Urothelium cell line (cell line): ENCODE results near the gene CNPY3.

ENCODE experiments used
- DNase-seq: peaks from one replicate; pipeline ENCODE4 v3.0.0; 2011; ENCODE audit warnings: low spot score, mixed read lengths
- FAIRE-seq: peaks from 2 replicates; lab custom pipeline; 2011; peaks lifted over from hg19 to GRCh38; lab: Jason Lieb, UNC

The CNPY3 gene

GRCh38 chr6:42958125-42958524 lies 28.8 kb downstream of the CNPY3 start:
- DNase-seq (no peak), FAIRE-seq (no peak)

GRCh38 chr6:42959917-42960242 lies 30.6 kb downstream of the CNPY3 start:
- DNase-seq (no peak), FAIRE-seq (no peak)

GRCh38 chr6:42960243-42961019 lies 31.2 kb downstream of the CNPY3 start, which contains the start of gene GNMT:
Gene GNMT, plus strand, starts transcription at chr6:42960754. Its CDS starts 14 bp downstream, at chr6:42960768.
- DNase-seq (no peak), FAIRE-seq (no peak)

- DNase-seq: no peak
- FAIRE-seq: no peak
These were observed 31.8 kb downstream of the CNPY3 start for GRCh38 chr6:42961020-42961470.

- FAIRE-seq (no peak), DNase-seq (no peak)
These were observed 32.8 kb downstream of the CNPY3 start for GRCh38 chr6:42962096-42962495.

GRCh38 chr6:42962502-42963178 lies 33.4 kb downstream of the CNPY3 start:
- no peak for FAIRE-seq
- DNase-seq: no peak

GRCh38 chr6:42963179-42963854 lies 34.0 kb downstream of the CNPY3 start:
- FAIRE-seq: no peak
- no peak for DNase-seq

- peak; percentile 47 for DNase-seq
- FAIRE-seq: no peak
These were observed 34.8 kb downstream of the CNPY3 start for GRCh38 chr6:42963855-42964605.

- FAIRE-seq (no peak), DNase-seq (no peak)
These were observed 37.3 kb downstream of the CNPY3 start for GRCh38 chr6:42966571-42966970.

GRCh38 chr6:42967228-42967627 lies 37.9 kb downstream of the CNPY3 start:
- DNase-seq (no peak), FAIRE-seq (no peak)

GRCh38 chr6:42968126-42968701 lies 38.9 kb downstream of the CNPY3 start:
- DNase-seq: no peak
- FAIRE-seq: no peak

GRCh38 chr6:42968783-42969182 lies 39.5 kb downstream of the CNPY3 start:
- DNase-seq (no peak), FAIRE-seq (no peak)

- DNase-seq (no peak), FAIRE-seq (no peak)
These were observed 40.2 kb downstream of the CNPY3 start for GRCh38 chr6:42969431-42969830.

- no peak for DNase-seq
- FAIRE-seq: no peak
These were observed 40.7 kb downstream of the CNPY3 start for GRCh38 chr6:42969934-42970333.

- peak; percentile 53 for DNase-seq
- FAIRE-seq: no peak
These were observed 41.8 kb downstream of the CNPY3 start for GRCh38 chr6:42970871-42971612.

GRCh38 chr6:42971746-42972327 lies 42.6 kb downstream of the CNPY3 start:
- FAIRE-seq (no peak), DNase-seq (no peak)

- no peak for FAIRE-seq
- DNase-seq: no peak
These were observed 44.6 kb downstream of the CNPY3 start for GRCh38 chr6:42973926-42974325.

- DNase-seq (no peak), FAIRE-seq (no peak)
These were observed 45.7 kb downstream of the CNPY3 start for GRCh38 chr6:42974919-42975505.

GRCh38 chr6:42978487-42978838 lies 49.2 kb downstream of the CNPY3 start:
- FAIRE-seq: no peak
- peak; percentile 40 for DNase-seq
